SK-N-SH (cell line): ENCODE results near the gene ZNF384. TPM values are rescaled to one million over a fixed set of nuclear protein-coding genes. Genes with fewer than 3 reads are reported as not detected.

Experiments used
- CTCF ChIA-PET: fragments of 300-600, 350-600 bp; formaldehyde crosslinking; extraction: SDS; loops from one replicate; lab custom pipeline; 2021; lab: Yijun Ruan, JAX
- POLR2A ChIA-PET: fragments of 350-600 bp; sonication (Branson Sonifier 250); formaldehyde crosslinking; extraction: SDS; loops from one replicate; lab custom pipeline; 2020; ENCODE audit warnings: antibody characterized with exemption, inconsistent platforms; lab: Yijun Ruan, JAX
- DNase-seq: peaks from one replicate; pipeline ENCODE4 v3.0.0; 2012
- H2AFZ ChIP-seq: fragments of 200-600 bp; sonication (generic); 2 replicates; pipeline ENCODE4 v1.8.1; 2016; ENCODE audit warnings: antibody characterized with exemption, mild to moderate bottlenecking, low read depth
- H3F3A ChIP-seq: fragments of 200-600 bp; sonication (generic); replicated peaks from 2 replicates; pipeline ENCODE3; 2016; ENCODE audit warnings: antibody characterized with exemption, mild to moderate bottlenecking; ENCODE audit not compliant: insufficient read depth
- H3K27ac ChIP-seq, 2 experiments: fragments of 200-500 bp in 1 of 2; fragments of 200-600 bp in 1 of 2; sonication (Bioruptor generic) in 1 of 2; sonication (generic), shearing (Covaris generic) in 1 of 2; 2 replicates each; pipeline versions ENCODE4 v1.5.1 to v1.6.1; 2014 to 2016; ENCODE audit warnings: low read depth in 2 of 2, inconsistent platforms in 1 of 2, low read length in 1 of 2, mild to moderate bottlenecking in 1 of 2, mixed read lengths in 1 of 2
- H3K27me3 ChIP-seq: fragments of 200-600 bp; sonication (generic), shearing (Covaris generic); 2 replicates; pipeline ENCODE4 v1.6.1; 2016; ENCODE audit warnings: mixed run types; ENCODE audit not compliant: insufficient read depth
- H3K36me3 ChIP-seq, 2 experiments: fragments of 200-500 bp in 1 of 2; fragments of 200-600 bp in 1 of 2; sonication (Bioruptor generic) in 1 of 2; sonication (generic) in 1 of 2; replicated peaks in 1 of 2; 2 replicates each; pipeline versions ENCODE3 to v1.5.1; 2014 to 2016; ENCODE audit warnings: low read length in 1 of 2, mild to moderate bottlenecking in 1 of 2; ENCODE audit not compliant: insufficient read depth in 2 of 2, control insufficient read depth in 1 of 2
- H3K4me1 ChIP-seq, 2 experiments: fragments of 200-500 bp in 1 of 2; fragments of 200-600 bp in 1 of 2; sonication (Bioruptor generic) in 1 of 2; sonication (generic), shearing (Covaris generic) in 1 of 2; 2 replicates each; pipeline versions ENCODE4 v1.5.1 to v1.6.1; 2014 to 2016; ENCODE audit warnings: low read depth in 1 of 2, low read length in 1 of 2, mixed run types in 1 of 2; ENCODE audit not compliant: insufficient read depth in 2 of 2, control insufficient read depth in 1 of 2
- H3K4me2 ChIP-seq: fragments of 200-600 bp; sonication (generic), shearing (Covaris generic); 2 replicates; pipeline ENCODE4 v1.6.1; 2017; ENCODE audit warnings: mixed run types
- H3K4me3 ChIP-seq, 2 experiments: fragments of 200-500 bp in 1 of 2; fragments of 200-600 bp in 1 of 2; sonication (Bioruptor generic) in 1 of 2; sonication (generic), shearing (Covaris generic) in 1 of 2; 2 replicates each; pipeline versions ENCODE4 v1.5.1 to v1.8.1; 2014 to 2016; ENCODE audit warnings: low read depth in 2 of 2, inconsistent platforms in 1 of 2, low read length in 1 of 2, mild to moderate bottlenecking in 1 of 2, mixed read lengths in 1 of 2, moderate library complexity in 1 of 2
- H3K79me2 ChIP-seq: fragments of 200-600 bp; sonication (generic); 2 replicates; pipeline ENCODE4 v1.8.1; 2017; ENCODE audit warnings: mild to moderate bottlenecking; ENCODE audit not compliant: insufficient read depth
- H3K9ac ChIP-seq: fragments of 200-600 bp; sonication (generic); 2 replicates; pipeline ENCODE4 v1.6.1; 2017; ENCODE audit warnings: mixed run types
- H3K9me2 ChIP-seq: fragments of 200-600 bp; sonication (generic); 2 replicates; pipeline ENCODE4 v1.6.1; 2017; ENCODE audit warnings: mixed run types
- H3K9me3 ChIP-seq: fragments of 200-600 bp; sonication (generic); 2 replicates; pipeline ENCODE4 v1.6.1; 2017; ENCODE audit warnings: mixed run types, mild to moderate bottlenecking, moderate library complexity
- H4K20me1 ChIP-seq: fragments of 200-600 bp; sonication (generic); 2 replicates; pipeline ENCODE4 v1.6.1; 2017; ENCODE audit warnings: mild to moderate bottlenecking, mixed run types; ENCODE audit not compliant: insufficient read depth
- CTCF ChIP-seq: fragments of 200-600 bp; sonication (generic); IDR thresholded peaks from 2 replicates; pipeline ENCODE4 v1.6.1; 2017; ENCODE audit warnings: antibody characterized with exemption, mild to moderate bottlenecking, moderate library complexity
- ELF1 ChIP-seq: IDR thresholded peaks from 2 replicates; pipeline ENCODE4 v1.4.0; 2012
- EP300 ChIP-seq, 2 experiments: IDR thresholded peaks; 2 replicates each; pipeline versions ENCODE4 v1.4.0 to v1.6.1; 2012; ENCODE audit warnings: borderline replicate concordance in 1 of 2, low read depth in 1 of 2, low read length in 1 of 2
- FOSL2 ChIP-seq: IDR thresholded peaks from 2 replicates; pipeline ENCODE4 v1.4.0; 2012; ENCODE audit warnings: low read depth, mild to moderate bottlenecking, moderate library complexity, borderline replicate concordance
- JUND ChIP-seq: IDR thresholded peaks from 2 replicates; pipeline ENCODE4 v1.4.0; 2012
- MAX ChIP-seq: IDR thresholded peaks from 2 replicates; pipeline ENCODE4 v1.4.0; 2012; ENCODE audit warnings: low read depth
- POLR2AphosphoS5 ChIP-seq: IDR thresholded peaks from 2 replicates; pipeline ENCODE4 v1.6.1; 2012; ENCODE audit warnings: low read depth, low read length
- RAD21 ChIP-seq: IDR thresholded peaks from 2 replicates; pipeline ENCODE4 v1.6.1; 2012; ENCODE audit warnings: mild to moderate bottlenecking, low read length
- RXRA ChIP-seq: IDR thresholded peaks from 2 replicates; pipeline ENCODE4 v1.4.0; 2012; ENCODE audit warnings: low read depth, mild to moderate bottlenecking, borderline replicate concordance
- SMC3 ChIP-seq: IDR thresholded peaks from 2 replicates; pipeline ENCODE4 v1.6.1; 2012; ENCODE audit warnings: low read depth, low read length, improper control_type of control experiment
- TAF1 ChIP-seq: IDR thresholded peaks from 2 replicates; pipeline ENCODE4 v1.6.1; 2012; ENCODE audit warnings: low read depth, mild to moderate bottlenecking, low read length, moderate library complexity, borderline replicate concordance
- WGBS: methylation state at CpG from one replicate; pipeline ENCODE4 v1.1.6; 2017; ENCODE audit warnings: low lambda C conversion rate; 5-methylcytosine and 5-hydroxymethylcytosine counted together
- polyA plus RNA-seq, 3 experiments: library from polyadenylated mRNA; depleted of rRNA; stranded (reverse); fragments of >200 nt; gene quantifications; 2 replicates each; pipeline ENCODE4 v1.2.3, GENCODE V29; 2012
- TF ChIP-seq, protein P1 (sequence below): IDR thresholded peaks from 2 replicates; pipeline ENCODE4 v1.4.0; 2012; ENCODE audit warnings: low read depth, borderline replicate concordance
- TF ChIP-seq, protein P2 (sequence below): fragments of 150-350 bp; IDR thresholded peaks from 2 replicates; pipeline ENCODE4 v1.6.1; 2016; ENCODE audit warnings: mild to moderate bottlenecking, low read depth, low read length

The ZNF384 gene
- polyA plus RNA-seq, 1 of the 3 experiments (the other 2 are of a cell fraction), result 64.9 TPM

DNA sequence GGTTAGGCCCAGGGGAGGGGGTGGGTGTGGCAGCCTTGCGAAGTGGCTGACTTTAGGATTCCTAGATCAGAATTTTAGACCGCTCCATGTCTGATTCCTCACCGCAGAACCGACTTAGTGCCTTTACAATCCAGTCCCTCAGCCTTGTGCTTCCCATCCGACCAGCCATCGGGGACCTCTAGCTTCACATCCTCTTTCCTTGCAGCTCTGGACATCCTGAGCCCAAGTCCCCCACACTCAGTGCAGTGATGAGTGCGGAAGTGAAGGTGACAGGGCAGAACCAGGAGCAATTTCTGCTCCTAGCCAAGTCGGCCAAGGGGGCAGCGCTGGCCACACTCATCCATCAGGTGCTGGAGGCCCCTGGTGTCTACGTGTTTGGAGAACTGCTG, 35.2 kb upstream of the ZNF384 start:
- H3K9ac ChIP-seq, result peak overlapping the region; percentile 66
- TF ChIP-seq RXRA (no peak), ELF1 (no peak), RAD21 (no peak), EP300 (IDR thresholded peaks at IDR 0.05; ENCODE audit: borderline replicate concordance in 1 of 2, low read depth in 1 of 2, low read length in 1 of 2) (no peak), POLR2AphosphoS5 (no peak), CTCF (no peak), TAF1 (no peak), FOSL2 (no peak), MAX (no peak), SMC3 (no peak), JUND (no peak)
- TF ChIP-seq, protein P1, sequence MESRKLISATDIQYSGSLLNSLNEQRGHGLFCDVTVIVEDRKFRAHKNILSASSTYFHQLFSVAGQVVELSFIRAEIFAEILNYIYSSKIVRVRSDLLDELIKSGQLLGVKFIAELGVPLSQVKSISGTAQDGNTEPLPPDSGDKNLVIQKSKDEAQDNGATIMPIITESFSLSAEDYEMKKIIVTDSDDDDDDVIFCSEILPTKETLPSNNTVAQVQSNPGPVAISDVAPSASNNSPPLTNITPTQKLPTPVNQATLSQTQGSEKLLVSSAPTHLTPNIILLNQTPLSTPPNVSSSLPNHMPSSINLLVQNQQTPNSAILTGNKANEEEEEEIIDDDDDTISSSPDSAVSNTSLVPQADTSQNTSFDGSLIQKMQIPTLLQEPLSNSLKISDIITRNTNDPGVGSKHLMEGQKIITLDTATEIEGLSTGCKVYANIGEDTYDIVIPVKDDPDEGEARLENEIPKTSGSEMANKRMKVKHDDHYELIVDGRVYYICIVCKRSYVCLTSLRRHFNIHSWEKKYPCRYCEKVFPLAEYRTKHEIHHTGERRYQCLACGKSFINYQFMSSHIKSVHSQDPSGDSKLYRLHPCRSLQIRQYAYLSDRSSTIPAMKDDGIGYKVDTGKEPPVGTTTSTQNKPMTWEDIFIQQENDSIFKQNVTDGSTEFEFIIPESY, result no peak
- TF ChIP-seq, protein P2, sequence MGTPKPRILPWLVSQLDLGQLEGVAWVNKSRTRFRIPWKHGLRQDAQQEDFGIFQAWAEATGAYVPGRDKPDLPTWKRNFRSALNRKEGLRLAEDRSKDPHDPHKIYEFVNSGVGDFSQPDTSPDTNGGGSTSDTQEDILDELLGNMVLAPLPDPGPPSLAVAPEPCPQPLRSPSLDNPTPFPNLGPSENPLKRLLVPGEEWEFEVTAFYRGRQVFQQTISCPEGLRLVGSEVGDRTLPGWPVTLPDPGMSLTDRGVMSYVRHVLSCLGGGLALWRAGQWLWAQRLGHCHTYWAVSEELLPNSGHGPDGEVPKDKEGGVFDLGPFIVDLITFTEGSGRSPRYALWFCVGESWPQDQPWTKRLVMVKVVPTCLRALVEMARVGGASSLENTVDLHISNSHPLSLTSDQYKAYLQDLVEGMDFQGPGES, result no peak
- ChIA-PET CTCF (interaction anchor here (0.6 to 3.3 kb wide), 15 partner anchors 9 to 259 kb away, joined by 3 to 20 read pairs (median 4); partner anchors contain the start of genes MLF2, PTMS and ZNF384), POLR2A (interaction anchor here (0.6 to 2.6 kb wide), 18 partner anchors 10 to 219 kb away, joined by 3 to 50 read pairs (median 5); partner anchors contain the start of genes C12orf57, CDCA3, GAPDH and MLF2)
- no peaks in the 10 kb centered on the region for H3K27me3 ChIP-seq
- peaks cover 0 to 9% of the 10 kb centered on the region in 2 experiments; a peak in 1 of 4 replicates for H3K4me1 ChIP-seq
- DNase-seq, result peak; percentile 55
- peaks cover 17% of the 10 kb centered on the region for H3F3A ChIP-seq
- H3K36me3 ChIP-seq, result peaks cover 9 to 21% of the 10 kb centered on the region in 2 experiments
- H4K20me1 ChIP-seq, result no peaks in the 10 kb centered on the region
- peak overlapping the region; percentile 86 for H3K4me2 ChIP-seq
- peak overlapping the region; percentile 84 to 86 for H3K27ac ChIP-seq
- no peaks in the 10 kb centered on the region for H3K9me3 ChIP-seq
- peak overlapping the region; percentile 57 to 65 for H3K4me3 ChIP-seq
- peaks cover 17% of the 10 kb centered on the region; the same call in 1 of the 2 replicates for H3K79me2 ChIP-seq
- no peaks in the 10 kb centered on the region for H3K9me2 ChIP-seq
- WGBS, result 2% methylated on average over 8 of the region's 10 CpGs
- H2AFZ ChIP-seq, result peak overlapping the region; percentile 97
